Kidney tubule cell (primary cell): Measurements from ENCODE around the gene NOL4L.
A peak's percentile ranks its signal among the peaks of the same experiment; 100 is the strongest.

Experiments used
- DNase-seq: peaks from one replicate; pipeline ENCODE4 v3.0.0-alpha.2; 2018; ENCODE audit warnings: low spot score

NOL4L gene

DNA sequence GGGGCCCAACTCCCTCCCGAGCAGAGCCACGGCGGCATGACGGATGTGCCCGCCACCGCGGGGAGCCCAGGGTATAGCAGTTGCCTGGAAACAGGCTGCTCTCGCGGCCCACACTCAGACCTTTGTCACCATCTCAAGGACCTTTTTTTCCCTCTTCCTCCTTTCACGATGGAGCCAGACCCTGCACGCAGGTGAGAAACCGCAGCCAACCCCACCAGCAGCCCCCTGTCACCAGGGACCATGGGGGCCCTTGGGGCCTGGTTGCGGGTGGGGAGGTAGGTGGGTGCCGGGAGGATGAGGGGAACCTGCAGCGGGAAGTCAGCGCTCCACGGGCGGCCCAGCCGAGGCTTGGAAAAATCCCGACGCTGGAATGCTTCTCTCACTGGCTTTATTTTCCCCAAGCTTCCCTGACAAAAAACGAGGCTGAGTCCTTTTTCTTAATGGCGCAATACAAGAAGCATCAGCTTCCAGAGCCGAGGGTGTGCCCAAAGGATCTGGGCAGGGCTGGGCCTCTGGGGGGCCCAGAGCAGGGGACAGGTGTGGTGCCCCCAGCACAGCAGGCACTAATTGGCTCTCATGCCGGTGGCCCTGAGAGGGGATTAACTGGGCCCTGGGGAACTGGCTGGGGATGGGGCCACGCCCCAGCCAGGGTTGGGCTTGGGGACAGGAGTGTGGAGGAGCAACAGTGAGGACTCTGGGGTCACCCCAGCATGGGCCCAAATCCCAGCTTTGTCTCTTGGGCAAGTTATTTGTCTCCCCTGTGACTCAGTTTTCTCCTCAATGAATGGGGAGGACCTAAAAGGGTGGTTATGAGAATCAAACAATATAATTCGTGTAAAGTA lies 23.9 kb downstream of the NOL4L start:
- no peak for DNase-seq

DNA sequence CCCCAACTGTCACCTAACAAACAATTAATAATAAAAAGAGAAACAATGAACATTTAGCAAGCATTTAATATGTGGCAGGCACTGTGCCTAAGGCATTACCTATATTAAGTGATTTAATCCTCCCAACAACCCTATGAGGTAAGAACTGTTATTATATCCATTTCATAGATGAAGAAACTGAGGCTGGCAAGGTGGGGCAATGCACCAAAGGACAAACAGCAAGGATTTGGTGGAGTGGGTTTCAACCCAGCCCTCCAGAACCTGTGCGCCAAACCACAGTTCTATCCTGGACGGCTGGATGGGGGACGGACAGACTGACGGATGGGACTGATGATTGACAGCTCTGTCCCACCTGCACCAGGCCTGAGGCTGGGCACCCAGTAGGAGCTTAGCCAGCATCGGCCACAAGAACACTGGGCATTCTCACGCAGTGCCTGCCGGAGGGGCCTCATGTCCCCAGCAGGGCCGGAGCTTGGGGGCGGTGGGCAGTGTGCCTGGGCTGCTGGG lies 24.6 kb downstream of the NOL4L start:
- DNase-seq, result no peak

DNA sequence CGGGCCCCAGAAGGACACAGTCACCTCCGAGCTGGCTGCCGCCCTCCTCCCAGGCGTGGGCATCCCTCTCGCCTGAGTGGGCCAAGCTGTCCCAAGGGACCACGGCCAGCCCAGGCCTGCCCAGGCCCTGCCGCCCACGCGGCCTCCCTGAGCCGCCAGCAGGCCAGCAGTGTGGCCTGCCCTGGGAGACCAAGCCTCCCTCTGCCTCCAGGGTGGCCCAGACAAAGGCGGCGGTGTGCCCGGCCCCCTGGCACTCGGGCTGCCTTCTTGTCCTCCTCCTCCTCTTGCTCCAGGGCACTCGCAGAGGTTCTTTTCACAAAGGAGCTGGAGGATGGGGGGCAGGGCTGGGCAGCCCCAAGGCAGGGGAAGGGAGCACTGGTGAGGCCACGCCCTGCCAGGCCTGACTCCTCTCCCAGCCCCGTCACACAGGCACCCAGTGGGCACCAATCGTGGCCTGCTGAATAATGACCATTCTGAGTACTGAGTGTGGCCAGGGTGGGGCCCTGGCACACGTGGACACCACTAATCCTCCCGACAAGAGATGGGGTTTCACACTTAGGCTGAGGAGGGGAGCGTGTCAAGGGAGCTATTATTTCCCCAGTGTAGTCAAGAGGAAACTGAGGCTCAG lies 25.3 kb downstream of the NOL4L start:
- no peak for DNase-seq

DNA sequence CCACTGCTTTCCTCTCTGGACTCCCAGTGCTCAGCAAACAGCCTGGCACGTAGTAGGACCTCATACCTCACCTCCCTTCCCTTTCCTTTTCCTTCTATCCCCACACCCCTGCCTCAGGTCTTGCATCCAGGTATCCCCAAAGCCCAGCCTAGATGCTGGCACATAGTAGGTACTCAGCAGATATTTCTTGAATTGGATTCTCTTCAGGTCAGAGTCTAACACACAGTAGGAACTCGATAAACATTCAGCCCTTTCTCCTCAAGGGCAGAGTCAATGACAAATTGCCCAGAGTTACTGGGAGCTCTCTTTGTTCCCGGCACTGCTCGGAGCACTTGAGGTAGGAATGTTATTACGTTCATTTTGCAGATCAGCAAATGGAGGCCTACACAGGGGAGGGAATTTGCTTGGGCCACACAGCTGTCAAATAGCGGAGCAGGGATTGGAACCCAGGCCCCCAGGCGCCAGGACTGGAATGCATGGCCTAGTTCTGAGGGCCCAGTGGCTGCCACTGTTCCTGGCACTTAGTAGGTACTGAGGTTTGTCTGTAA lies 25.9 kb downstream of the NOL4L start:
- no peak for DNase-seq

DNA sequence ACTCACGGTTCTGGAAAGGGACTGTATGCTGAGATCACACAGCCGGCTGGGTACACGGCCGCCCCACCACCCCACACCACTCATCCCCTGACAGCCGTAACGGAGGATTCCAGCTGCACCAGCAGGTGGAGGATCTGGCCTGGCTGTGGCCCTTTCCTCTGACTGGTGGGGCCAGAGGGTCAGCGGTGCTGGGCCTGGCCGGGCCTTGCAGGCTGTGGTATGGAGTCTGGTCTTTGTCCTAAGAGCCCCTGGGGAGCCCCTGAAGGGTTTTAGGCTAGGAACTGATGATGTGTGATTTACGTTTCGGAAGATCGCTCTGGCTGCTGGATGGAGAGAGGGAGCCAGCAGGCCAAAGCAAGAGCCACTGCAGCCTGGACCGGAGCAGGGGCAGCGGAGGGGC lies 26.6 kb downstream of the NOL4L start:
- DNase-seq, result no peak

DNA sequence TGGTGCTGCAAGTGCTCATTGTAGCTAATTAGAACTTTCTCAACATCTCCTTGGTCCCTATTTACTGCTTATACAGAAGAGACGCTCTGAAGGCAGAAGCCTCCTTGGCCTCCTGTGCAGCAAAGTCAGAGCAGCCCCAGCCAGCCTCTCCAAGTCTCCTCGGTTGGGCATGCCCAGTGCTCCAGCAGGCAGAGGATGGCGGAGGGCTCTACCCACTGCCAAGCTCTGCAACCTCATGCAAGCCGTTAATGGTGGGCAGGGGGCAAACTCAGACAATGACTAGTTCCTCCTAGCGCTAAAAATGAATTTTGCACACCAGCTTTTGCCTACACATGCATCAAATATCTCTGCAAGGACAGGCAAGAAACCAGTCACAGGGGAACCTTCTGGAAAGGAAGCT lies 27.8 kb downstream of the NOL4L start:
- no peak for DNase-seq

DNA sequence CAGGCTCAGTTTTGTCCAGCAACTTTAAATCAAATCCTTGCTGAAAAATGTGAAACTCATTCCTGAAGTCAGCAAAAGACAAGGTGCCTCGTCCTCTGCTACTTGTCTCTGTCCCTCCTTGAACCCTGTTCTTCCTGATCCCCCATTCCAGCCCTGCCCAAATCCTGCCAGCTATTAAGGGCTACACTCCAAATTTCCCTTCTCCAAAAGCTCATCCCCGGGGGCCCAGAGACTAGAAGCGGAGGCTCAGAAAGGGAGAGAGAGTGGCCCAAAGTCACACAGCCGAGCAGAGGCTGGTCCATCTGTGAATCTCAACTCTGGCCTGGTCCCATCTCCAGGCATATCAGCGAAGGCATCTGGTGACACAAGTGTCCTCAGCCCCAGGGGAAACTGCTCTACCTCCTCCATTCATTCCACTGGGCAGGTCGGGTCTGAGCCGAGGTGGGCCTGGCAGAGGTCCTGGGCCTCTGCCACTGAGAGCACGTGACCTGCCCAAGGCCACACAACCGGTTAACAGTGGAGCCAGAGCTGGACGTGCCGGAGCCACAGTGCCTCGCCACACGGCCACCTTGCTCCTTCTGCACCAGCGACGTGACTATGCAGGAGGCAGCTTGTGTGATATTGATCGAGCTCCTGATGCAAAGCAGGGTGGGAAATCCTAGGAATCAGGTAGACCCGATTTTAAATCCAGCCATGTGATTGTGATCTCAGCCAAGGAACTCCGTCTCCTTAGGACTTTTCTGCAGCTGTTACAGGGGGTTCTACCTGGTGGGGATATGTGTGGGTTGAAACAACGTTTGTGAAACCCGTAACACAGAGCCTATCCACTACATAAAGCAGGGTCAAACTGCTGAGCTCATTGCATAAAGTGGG lies 28.6 kb downstream of the NOL4L start:
- DNase-seq, result no peak

DNA sequence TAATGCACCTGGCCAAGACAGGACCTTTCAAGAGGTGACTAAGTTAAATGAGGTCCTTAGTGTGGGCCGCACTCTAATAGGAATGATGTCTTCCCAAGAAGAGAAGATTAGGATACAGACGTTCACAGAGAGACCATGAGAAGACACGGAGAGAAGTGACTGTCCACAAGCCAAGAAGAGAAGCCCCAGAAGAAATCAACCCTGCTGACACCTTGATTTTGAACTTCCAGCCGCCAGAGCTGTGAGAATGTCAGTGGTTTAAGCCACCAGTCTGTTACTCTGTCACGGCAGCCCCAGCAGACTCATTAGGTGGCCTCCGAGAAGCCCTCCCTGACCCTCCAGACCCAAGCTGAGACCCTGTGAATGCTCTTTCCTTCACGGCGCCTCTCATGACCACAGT lies 29.5 kb downstream of the NOL4L start:
- no peak for DNase-seq

DNA sequence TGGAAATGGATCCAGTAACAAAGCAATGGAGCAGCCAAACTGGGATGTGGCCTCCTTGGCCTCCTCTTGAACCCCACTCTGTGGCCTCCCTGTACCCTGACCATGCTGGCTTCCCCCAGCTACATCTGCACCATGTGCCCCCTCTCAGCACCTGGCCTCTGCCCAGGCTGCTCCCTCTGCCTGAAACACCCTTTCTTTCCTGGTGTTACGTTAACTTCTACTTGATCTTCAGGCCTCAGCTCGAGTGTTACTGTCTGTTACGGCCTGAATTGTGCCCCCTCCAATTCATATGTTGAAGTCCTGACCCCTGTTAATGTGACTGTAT lies 30.2 kb downstream of the NOL4L start:
- no peak for DNase-seq

DNA sequence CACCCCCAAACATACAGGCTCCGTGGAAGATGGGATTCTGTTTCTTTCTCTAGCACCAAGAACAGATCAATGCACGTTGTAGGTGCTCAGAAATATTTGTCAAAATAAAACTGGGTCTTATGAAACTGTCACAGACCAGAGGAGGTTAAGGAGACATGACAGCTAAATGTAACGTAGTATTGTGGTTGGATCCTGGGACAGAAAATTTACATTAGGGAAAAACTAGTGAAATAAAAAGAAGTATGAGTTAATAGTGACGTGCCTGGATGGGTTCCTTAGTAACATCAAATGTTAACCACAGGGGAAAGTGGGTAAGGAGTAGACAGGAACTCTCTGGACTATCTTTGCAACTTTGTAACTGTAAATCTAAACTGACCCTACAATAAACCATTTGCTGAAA lies 31.5 kb downstream of the NOL4L start:
- DNase-seq, result no peak

DNA sequence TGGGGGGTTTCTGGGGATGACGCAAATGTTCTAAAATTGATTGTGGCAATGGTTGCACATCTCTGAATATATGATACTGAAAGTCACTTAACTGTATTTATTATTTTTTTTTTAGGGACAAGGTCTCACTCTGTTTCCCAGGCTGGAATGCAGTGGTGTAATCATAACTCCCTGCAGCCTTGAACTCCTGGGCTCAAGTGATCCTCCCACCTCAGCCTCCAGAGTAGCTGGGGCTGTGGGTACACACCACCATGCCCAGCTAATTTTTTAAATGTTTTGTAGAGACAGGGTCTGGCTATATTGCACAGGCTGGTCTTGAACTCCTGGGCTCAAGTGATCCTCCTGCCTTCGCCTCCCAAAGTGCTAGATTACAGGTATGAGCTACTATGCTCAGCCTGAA lies 33.4 kb downstream of the NOL4L start:
- no peak for DNase-seq

DNA sequence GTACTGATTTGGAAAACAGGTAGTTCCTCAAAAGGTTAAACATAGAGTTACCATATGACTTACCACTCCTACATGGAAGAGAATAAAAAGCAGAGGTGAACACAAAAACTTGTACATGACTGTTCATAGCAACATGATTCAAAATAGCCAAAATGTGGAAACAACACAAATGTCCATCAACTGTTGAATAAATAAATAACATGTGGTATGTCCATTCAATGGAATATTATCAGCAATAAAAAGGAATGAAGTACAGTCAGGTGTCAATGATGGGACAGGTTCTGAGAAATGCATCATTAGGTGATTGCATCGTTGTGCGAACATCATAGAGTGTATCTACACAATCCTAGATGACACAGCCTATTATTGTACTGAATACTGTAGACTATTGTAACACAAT lies 35.3 kb downstream of the NOL4L start:
- no peak for DNase-seq

DNA sequence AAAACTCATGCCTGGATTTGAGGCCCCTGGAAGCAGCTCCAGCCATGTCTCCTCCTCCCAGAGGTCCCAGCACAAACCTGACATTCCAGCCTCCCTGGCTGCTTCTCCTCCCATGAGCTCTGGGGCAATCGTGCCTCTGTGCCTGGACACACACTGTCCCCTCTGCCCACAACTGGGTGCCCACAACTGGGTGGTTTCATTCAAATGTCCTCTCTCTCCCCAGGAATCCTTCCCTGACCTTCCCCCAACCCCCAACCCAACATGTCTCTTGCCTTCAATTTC lies 37.4 kb downstream of the NOL4L start:
- DNase-seq, result no peak

DNA sequence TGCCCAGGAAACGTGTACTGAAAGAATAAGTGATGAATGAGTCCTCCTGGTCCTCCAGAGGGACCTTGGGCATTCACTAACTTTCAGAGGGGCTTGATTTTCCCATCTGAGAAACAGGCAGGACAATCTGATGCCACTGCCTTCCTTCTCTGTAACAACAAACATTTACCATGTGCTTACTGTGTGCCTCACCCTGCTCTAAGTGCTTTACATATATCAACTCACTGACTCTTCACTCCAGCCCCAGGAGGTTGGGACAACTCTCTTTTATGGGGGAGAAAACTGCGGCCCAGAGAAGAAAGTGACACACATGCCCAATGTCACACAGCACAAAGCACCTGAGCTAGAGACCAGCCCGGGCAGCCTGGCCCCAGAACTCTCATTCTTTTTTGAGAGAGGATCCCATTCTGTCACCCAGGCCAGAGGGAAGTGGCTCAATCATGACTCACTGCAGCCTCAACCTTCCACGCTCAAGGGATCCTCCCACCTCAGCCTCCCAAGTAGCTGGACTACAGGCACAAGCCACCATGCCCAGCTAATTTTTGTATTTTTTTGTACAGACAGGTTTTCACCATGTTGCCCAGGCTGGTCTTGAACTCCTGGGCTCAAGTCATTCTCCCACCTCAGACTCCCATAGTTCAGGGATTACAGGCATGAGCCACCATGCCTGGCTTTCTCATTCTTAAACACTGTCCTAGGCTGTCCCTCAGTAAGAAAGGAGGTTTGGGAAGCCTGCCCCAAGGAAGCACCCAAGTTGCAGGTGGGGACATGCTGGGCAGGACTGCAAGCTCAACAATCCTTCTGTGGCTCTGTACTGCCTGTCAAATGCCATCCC lies 38.0 kb downstream of the NOL4L start:
- DNase-seq, result no peak

DNA sequence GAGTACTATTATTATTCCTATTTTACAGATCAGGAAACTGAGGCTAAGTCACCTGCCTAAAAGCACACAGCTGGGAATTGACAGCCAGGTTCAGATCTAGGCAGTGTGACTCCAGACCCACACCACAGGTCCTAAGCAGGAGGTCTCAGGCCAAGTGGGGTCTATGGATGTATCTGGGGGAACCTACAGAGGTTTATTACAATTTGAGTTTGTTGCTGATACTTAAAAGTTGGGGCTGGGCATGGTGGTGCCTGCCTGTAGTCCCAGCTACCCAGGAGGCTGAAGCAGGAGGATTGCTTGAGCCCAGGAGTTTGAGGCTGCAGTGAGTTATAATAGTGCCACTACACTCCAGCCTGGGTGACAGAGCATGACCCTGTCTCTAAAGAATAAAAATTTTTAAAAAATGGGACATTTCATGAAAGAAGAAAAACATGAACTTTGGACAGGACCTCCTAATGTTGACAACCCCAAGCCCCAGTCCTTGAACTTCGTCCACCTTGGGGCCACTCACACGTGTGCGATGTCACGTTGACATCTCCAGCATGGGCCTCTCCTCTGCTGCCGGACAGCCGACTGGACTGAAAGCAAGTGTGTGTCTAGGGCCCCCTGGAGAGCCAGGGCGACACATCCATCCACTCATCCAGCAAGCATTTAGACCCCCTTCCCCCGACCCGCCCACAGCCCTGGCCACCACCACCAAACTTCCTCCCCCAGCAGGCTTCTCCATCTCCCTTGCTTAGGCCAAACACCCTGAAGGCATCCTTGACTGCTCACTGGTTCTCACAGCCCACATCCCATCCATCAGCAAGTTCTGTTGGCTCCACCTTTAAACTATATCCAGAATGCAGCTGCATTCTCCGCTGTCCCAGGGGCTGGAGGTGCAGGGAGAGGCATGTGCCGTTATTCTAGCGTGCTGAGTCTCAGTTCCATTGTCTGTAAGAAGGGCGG lies 40.0 kb downstream of the NOL4L start:
- peak; percentile 57 for DNase-seq

DNA sequence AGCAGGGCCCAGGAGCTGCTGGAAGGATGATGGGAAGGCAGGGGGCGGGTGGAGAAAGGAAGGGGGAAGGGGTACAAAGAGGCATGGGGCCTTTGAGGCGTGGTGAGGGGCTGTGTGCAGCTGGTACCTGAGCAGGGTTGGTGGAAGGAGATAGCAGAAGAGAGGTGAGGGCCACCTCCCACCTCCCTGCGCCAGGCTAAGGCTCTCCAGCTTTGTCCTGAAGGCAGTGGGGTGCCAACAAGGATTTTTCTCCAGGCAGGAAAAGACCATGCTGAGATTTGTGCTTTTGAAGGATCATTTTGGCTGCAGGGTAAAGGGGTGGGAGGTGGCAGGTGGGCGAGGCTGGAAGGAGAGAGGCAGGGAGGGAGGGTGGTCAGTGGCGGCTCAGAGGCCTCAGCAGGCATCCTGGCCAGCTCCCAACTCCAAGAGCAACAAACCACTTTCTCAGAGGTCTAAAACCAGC lies 40.8 kb downstream of the NOL4L start:
- DNase-seq, result no peak

DNA sequence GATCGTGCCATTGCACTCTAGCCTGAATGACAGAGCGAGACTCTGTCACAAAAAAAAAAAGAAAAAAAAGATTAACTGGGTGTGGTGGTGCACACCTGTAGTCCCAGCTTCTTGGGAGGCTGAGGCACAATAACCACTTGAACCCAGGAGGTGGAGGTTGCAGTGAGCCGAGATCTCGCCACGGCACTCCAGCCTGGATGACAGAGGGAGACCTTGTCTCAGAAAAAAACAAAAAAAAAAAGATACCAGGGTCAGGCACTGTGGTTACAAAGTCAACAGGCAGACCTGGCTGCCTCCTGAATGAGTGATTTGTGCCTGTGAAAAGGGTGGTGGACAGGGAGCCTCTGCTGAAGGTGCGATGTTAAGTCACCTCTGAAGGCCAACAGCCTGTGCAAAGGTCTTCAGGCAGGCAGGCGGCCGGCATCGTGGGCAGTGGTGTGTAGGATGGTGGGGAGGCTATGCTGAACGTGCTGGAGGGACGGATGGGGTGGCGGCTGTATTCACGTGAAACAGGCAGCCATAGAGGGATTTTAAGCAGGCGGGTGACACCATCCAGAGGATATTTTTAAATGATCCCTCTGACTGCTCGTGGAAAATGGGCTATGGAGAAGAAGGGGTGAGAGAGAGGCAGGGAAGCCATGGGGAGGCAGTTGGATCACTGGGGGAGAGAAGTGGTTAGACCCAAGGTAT lies 41.4 kb downstream of the NOL4L start:
- no peak for DNase-seq

DNA sequence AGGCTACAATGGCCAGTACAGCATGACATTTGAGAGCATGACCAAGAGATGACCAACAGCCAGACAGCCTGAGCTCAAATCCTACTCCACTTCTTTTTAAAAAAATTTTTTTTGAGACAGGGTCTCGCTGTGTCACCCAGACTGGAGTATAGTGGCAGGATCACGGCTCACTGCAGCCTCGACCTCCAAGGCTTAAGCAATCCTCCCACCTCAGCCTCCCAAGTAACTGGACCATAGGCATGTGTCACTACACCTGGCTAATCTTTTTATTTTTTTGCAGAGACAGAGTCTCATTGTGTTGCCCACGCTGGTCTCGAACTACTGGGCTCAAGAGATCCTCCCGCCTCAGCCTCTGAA lies 42.9 kb downstream of the NOL4L start:
- DNase-seq, result no peak

DNA sequence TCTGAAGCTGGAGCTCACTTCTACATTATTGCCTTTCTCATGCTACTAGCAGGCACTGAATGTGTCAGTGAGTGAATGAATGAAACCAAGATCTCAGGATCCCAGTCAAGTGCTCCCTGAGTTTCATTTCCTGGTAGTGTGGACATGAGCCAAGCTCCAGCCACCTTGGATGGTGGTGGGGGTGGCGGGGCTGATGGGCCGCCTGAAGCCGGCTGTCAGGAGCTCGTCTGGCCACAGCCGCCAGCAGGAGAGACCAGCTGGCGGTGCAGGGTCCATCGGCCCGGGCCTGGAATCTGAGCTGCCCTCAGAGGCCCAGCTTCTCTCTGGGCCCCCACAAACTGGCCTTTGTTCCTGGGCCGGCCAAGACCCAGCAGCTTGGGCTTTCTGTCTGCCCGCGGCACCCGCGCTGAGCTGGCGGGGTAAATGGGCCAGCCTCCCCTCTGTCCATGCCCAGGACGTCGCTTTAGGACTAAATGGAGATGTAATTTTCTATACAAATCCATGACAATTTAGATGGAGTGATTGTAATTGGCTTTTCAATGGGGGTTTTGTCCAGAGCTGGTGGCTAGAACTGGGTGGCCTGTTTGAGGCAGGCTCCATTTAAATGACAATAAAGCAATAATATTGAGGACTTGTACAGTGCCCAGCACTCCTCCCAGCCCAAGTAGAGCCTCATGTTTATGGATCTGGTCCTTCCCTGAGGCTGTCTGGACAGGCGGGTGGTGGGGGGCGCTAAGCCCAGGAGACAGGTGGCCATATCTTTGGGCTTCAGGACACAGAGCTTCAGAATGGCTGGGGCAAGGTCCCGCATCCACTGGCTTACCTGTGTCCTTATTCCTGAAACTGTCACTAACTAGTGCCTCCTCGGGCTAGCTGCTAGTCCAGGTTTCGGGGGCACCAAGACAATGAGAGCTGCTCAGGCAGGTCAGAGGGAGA lies 43.5 kb downstream of the NOL4L start:
- DNase-seq, result no peak
